K562 (cell line): Measurements from ENCODE around the gene MVB12B. TPM values are rescaled to one million over a fixed set of nuclear protein-coding genes. Genes with fewer than 3 reads are reported as not detected.

Experiments used
- ATAC-seq: fragments of 200-7000 bp; cut with Tn5 transposase; 3 replicates; pipeline ENCODE4 v1.9.1; 2020; ENCODE audit warnings: moderate library complexity
- BruUV-seq: library from RNA; stranded (reverse); fragments of 400-500 nt; replicated peaks from 2 replicates; lab custom pipeline; 2021; lab: Mats Ljungman, UMichigan
- CTCF ChIA-PET: fragments of 300-600 bp; formaldehyde crosslinking; extraction: SDS; loops from one replicate; lab custom pipeline; 2021; ENCODE audit warnings: low intra/inter-chr PET ratio; lab: Yijun Ruan, JAX
- POLR2A ChIA-PET: fragments of 300-600, 350-650 bp; sonication (Branson Sonifier 250); formaldehyde crosslinking; extraction: SDS; loops from one replicate; lab custom pipeline; 2021; ENCODE audit warnings: antibody characterized with exemption, inconsistent platforms; lab: Yijun Ruan, JAX
- DNase-seq, 4 experiments: peaks; one replicate each; pipeline versions ENCODE4 v3.0.0 to v3.0.0-alpha.2; 2011 to 2018; ENCODE audit warnings: low spot score in 3 of 4, mixed read lengths in 3 of 4; ENCODE audit errors: extremely low read depth in 1 of 4
- FAIRE-seq: peaks from 2 replicates; lab custom pipeline; 2011; peaks lifted over from hg19 to GRCh38; lab: Jason Lieb, UNC
- H2AFZ ChIP-seq: 2 replicates; pipeline ENCODE4 v1.6.0; 2011; ENCODE audit warnings: low read depth, low read length, control low read depth, inconsistent platforms
- H3K27ac ChIP-seq: fragments of 200-600 bp; 3 replicates; pipeline ENCODE4 v1.8.0; 2011; ENCODE audit warnings: low read depth, mild to moderate bottlenecking, control low read depth, inconsistent platforms, low read length, moderate library complexity, mixed read lengths; ENCODE audit errors: extremely low read depth
- H3K27me3 ChIP-seq, 2 experiments: fragments of 300-600 bp in 1 of 2; 2 replicates in 1 of 2; 3 replicates in 1 of 2; pipeline versions ENCODE4 v1.6.0 to v1.8.0; 2011; ENCODE audit warnings: inconsistent platforms in 2 of 2, low read length in 2 of 2, mild to moderate bottlenecking in 1 of 2, mixed read lengths in 1 of 2, moderate library complexity in 1 of 2; ENCODE audit not compliant: control insufficient read depth in 2 of 2, insufficient read depth in 2 of 2
- H3K36me3 ChIP-seq: fragments of 300-600 bp; 3 replicates; pipeline ENCODE4 v1.8.0; 2011; ENCODE audit warnings: mild to moderate bottlenecking, low read length, inconsistent platforms; ENCODE audit not compliant: control insufficient read depth, insufficient read depth
- H3K4me1 ChIP-seq, 2 experiments: fragments of 200-600 bp in 1 of 2; replicated peaks in 1 of 2; 2 replicates in 1 of 2; 3 replicates in 1 of 2; pipeline versions ENCODE4 v1.5.1 to v1.8.0; 2011; ENCODE audit warnings: inconsistent platforms in 2 of 2, low read length in 2 of 2, mild to moderate bottlenecking in 1 of 2, mixed read lengths in 1 of 2, moderate library complexity in 1 of 2; ENCODE audit not compliant: control insufficient read depth in 2 of 2, insufficient read depth in 2 of 2
- H3K4me2 ChIP-seq: 2 replicates; pipeline ENCODE4 v1.6.1; 2011; ENCODE audit warnings: low read length, control low read depth, inconsistent platforms, mixed read lengths; ENCODE audit not compliant: insufficient read depth
- H3K4me3 ChIP-seq: fragments of 200-600 bp; sonication (generic), shearing (Covaris generic); 2 replicates; pipeline ENCODE4 v1.5.1; 2016; ENCODE audit warnings: control low read depth, inconsistent platforms
- H3K79me2 ChIP-seq: fragments of 200-600 bp; 3 replicates; pipeline ENCODE4 v1.8.0; 2011; ENCODE audit warnings: low read length, inconsistent platforms; ENCODE audit not compliant: control insufficient read depth, insufficient read depth
- H3K9ac ChIP-seq, 2 experiments: 2 replicates each; pipeline versions ENCODE4 v1.6.0 to v1.6.1; 2011; ENCODE audit warnings: low read depth in 2 of 2, low read length in 2 of 2, control low read depth in 1 of 2, inconsistent platforms in 1 of 2, mild to moderate bottlenecking in 1 of 2, mixed read lengths in 1 of 2; ENCODE audit not compliant: insufficient read depth in 1 of 2
- H3K9me1 ChIP-seq: one replicate; pipeline ENCODE4 v1.6.0; 2011; ENCODE audit warnings: inconsistent platforms, mild to moderate bottlenecking, low read length, moderate library complexity; ENCODE audit not compliant: control insufficient read depth, insufficient read depth
- H3K9me3 ChIP-seq: replicated peaks from 2 replicates; pipeline ENCODE4 v1.5.1; 2011; ENCODE audit warnings: low read depth, low read length, inconsistent platforms; ENCODE audit not compliant: control insufficient read depth, insufficient read depth
- H4K20me1 ChIP-seq: replicated peaks from 2 replicates; pipeline ENCODE4 v1.6.1; 2011; ENCODE audit warnings: low read length, inconsistent platforms, mixed read lengths; ENCODE audit not compliant: control insufficient read depth, insufficient read depth
- ARID3A ChIP-seq: IDR thresholded peaks from 2 replicates; pipeline ENCODE4 v1.6.1; 2012; ENCODE audit warnings: low read depth, low read length, improper control_type of control experiment, borderline replicate concordance
- CGGBP1 ChIP-seq: fragments of 250-450 bp; sonication (Bioruptor Pico); IDR thresholded peaks from 2 replicates; pipeline ENCODE4 v1.9.0; 2021; ENCODE audit warnings: mild to moderate bottlenecking
- ILK ChIP-seq: fragments of 450-650 bp; IDR thresholded peaks from 2 replicates; pipeline ENCODE4 v1.6.1; 2016; ENCODE audit warnings: missing genetic modification characterization, low read depth, mild to moderate bottlenecking, missing compliant biosample characterization, moderate library complexity, borderline replicate concordance
- MEF2A ChIP-seq: IDR thresholded peaks from 2 replicates; pipeline ENCODE4 v1.6.1; 2011; ENCODE audit warnings: low read depth, mild to moderate bottlenecking, low read length, moderate library complexity; ENCODE audit not compliant: control insufficient read depth
- PHF21A ChIP-seq: fragments of 450-650 bp; IDR thresholded peaks from 2 replicates; pipeline ENCODE4 v1.6.1; 2017; ENCODE audit warnings: low read depth, borderline replicate concordance
- SREBF1 ChIP-seq: fragments of 150-350 bp; IDR thresholded peaks from 2 replicates; pipeline ENCODE4 v1.6.1; 2014; ENCODE audit warnings: antibody characterized with exemption, low read depth, low read length, borderline replicate concordance
- TCF3 ChIP-seq: sonication (generic); formaldehyde crosslinking; IDR thresholded peaks from 2 replicates; pipeline ENCODE4 v1.4.0; 2020; ENCODE audit warnings: mild to moderate bottlenecking, missing genetic modification reagents
- THRB ChIP-seq: fragments of 450-650 bp; formaldehyde crosslinking; conservative IDR thresholded peaks from 2 replicates; pipeline ENCODE4 v1.4.0; 2022; ENCODE audit warnings: mild to moderate bottlenecking, missing genetic modification characterization
- ZBTB11 ChIP-seq, 3 experiments: fragments of 200-800 bp in 1 of 3; fragments of 250-450 bp in 1 of 3; fragments of 450-650 bp in 1 of 3; sonication (Bioruptor Pico) in 1 of 3; sonication (Bioruptor generic) in 1 of 3; formaldehyde crosslinking in 1 of 3; IDR thresholded peaks; 2 replicates each; pipeline versions ENCODE4 v1.6.1 to v1.8.0; 2016 to 2022; ENCODE audit warnings: mild to moderate bottlenecking in 2 of 3, missing genetic modification characterization in 2 of 3, missing compliant biosample characterization in 1 of 3, moderate library complexity in 1 of 3
- ZBTB8A ChIP-seq: fragments of 450-650 bp; IDR thresholded peaks from 2 replicates; pipeline ENCODE4 v1.6.1; 2018; ENCODE audit warnings: mild to moderate bottlenecking, moderate library complexity; ENCODE audit not compliant: partially characterized antibody
- ZNF76 ChIP-seq: fragments of 250-450 bp; sonication (Bioruptor Pico); IDR thresholded peaks from 2 replicates; pipeline ENCODE4 v1.4.0; 2020; ENCODE audit warnings: mild to moderate bottlenecking, moderate library complexity, borderline replicate concordance
- WGBS: fragments of 100-300 bp; shearing (Covaris generic); methylation state at CpG from one replicate; pipeline ENCODE4 v1.1.6; 2016; ENCODE audit warnings: low coverage, mixed read lengths; ENCODE audit not compliant: insufficient coverage; ENCODE audit errors: missing lambda C conversion rate; 5-methylcytosine and 5-hydroxymethylcytosine counted together
- in situ Hi-C: fragments of 300-500 bp; cut with MboI; formaldehyde crosslinking; loops from 4 replicates; pipeline ENCODE4 v1.15.0; 2018; ENCODE audit warnings: inconsistent platforms, mixed read lengths
- intact Hi-C: fragments of 100-400 bp; cut with micrococcal nuclease; formaldehyde crosslinking; loops from 2 replicates; pipeline ENCODE4 v1.14.2; 2022
- polyA plus RNA-seq, 8 experiments: library from polyadenylated mRNA; depleted of rRNA in 4 of 8; stranded (reverse) in 5 of 8; unstranded in 3 of 8; fragments of >200 nt; fragmentation: Nextera tagmentation in 2 of 8; fragmentation: Illumina TruSeq in 1 of 8; extraction: Ambion mirVana in 2 of 8; extraction: Trizol in 1 of 8; gene quantifications; 2 replicates each; pipeline versions ENCODE4 v1.2.1 to v1.2.3, GENCODE V29; 2011 to 2014; ENCODE audit warnings: inconsistent platforms in 1 of 8, missing spikeins in 1 of 8
- total RNA-seq, 7 experiments: library from RNA; depleted of rRNA in 6 of 7; stranded (reverse); fragments of >200 nt in 6 of 7; fragmentation: Illumina TruSeq in 2 of 7; extraction: Trizol in 2 of 7; gene quantifications; 2 replicates each; pipeline versions ENCODE4 v1.2.1 to v1.2.3, GENCODE V29; 2011 to 2021; ENCODE audit warnings: low replicate concordance in 1 of 7
- TF ChIP-seq, protein P1 (sequence below), 2 experiments: fragments of 200-800 bp in 1 of 2; sonication (Bioruptor generic) in 1 of 2; sonication (generic) in 1 of 2; formaldehyde crosslinking in 1 of 2; IDR thresholded peaks in 1 of 2; conservative IDR thresholded peaks in 1 of 2; 2 replicates each; pipeline versions ENCODE4 v1.5.0 to v1.6.1; 2016 to 2020; ENCODE audit warnings: missing compliant biosample characterization in 1 of 2, missing genetic modification characterization in 1 of 2, missing genetic modification reagents in 1 of 2

Gene MVB12B
- total and polyA plus RNA-seq, 9 of the 15 experiments (the other 6 are each of a cell fraction or from before 2014, with no cell fraction given) = not detected

GRCh38 chr9:126532019-126532462 is 205.4 kb downstream of the MVB12B start:
- Histone ChIP-seq H3K4me1 (no peaks in the 10 kb centered on the region), H3K27me3 (peaks cover 44 to 79% of the 10 kb centered on the region in 2 experiments), H3K79me2 (no peaks in the 10 kb centered on the region), H3K36me3 (no peaks in the 10 kb centered on the region), H3K9ac (no peak overlapping the region), H3K27ac (no peak overlapping the region), H3K9me3 (no peaks in the 10 kb centered on the region), H3K4me3 (no peak overlapping the region), H3K4me2 (no peak overlapping the region), H3K9me1 (peaks cover 3% of the 10 kb centered on the region), H2AFZ (no peak overlapping the region), H4K20me1 (peaks cover 2% of the 10 kb centered on the region; the same call in 1 of the 2 replicates)
- 7% methylated on average over 8 of the region's 9 CpGs for WGBS
- no TSS peak for BruUV-seq
- no peak for DNase-seq
- in situ Hi-C loops = no loop called here
- ATAC-seq = no peak
- intact Hi-C loops = no loop called here
- no peak for FAIRE-seq
- ChIA-PET POLR2A (no interaction called here), CTCF (no interaction called here)
- TF ChIP-seq PHF21A (no peak), ZNF76 (CRISPR knock-in tag) (no peak), THRB (no peak), SREBF1 (no peak), ARID3A (no peak), MEF2A (no peak), CGGBP1 (no peak), ILK (no peak), ZBTB8A (no peak), ZBTB11 (CRISPR knock-in tag; IDR thresholded peaks at IDR 0.05) (no peak), TCF3 (CRISPR knock-in tag) (no peak)
- TF ChIP-seq, protein P1, sequence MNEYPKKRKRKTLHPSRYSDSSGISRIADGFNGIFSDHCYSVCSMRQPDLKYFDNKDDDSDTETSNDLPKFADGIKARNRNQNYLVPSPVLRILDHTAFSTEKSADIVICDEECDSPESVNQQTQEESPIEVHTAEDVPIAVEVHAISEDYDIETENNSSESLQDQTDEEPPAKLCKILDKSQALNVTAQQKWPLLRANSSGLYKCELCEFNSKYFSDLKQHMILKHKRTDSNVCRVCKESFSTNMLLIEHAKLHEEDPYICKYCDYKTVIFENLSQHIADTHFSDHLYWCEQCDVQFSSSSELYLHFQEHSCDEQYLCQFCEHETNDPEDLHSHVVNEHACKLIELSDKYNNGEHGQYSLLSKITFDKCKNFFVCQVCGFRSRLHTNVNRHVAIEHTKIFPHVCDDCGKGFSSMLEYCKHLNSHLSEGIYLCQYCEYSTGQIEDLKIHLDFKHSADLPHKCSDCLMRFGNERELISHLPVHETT (CRISPR knock-in tag; conservative IDR thresholded peaks at IDR 0.05 in 1 of 2, IDR thresholded peaks at IDR 0.05 in 1 of 2) = no peak
